Measurements from ENCODE around the gene TMEM215. TPM values are rescaled to one million over a fixed set of nuclear protein-coding genes. Genes with fewer than 3 reads are reported as not detected.

Gene TMEM215
- total RNA-seq, 1 experiment from 2014 or later, result not detected

- H3K4me1 ChIP-seq (ENCODE audit: control insufficient read depth, insufficient read depth, low read length), result no peaks in the 10 kb centered on the region
- peaks cover 11% of the 10 kb centered on the region; the same call in 1 of the 2 replicates for H3K27me3 ChIP-seq (ENCODE audit: control insufficient read depth, insufficient read depth, low read length)
- DNase-seq (ENCODE audit: low read depth, low spot score) (no peak), ATAC-seq (no peak)
- CTCF ChIA-PET, result no interaction called here
- TF ChIP-seq CTCF (IDR thresholded peaks at IDR 0.05), result no peak
- TF ChIP-seq REST (IDR thresholded peaks at IDR 0.05; ENCODE audit: insufficient read depth in 1 of 2, low read depth in 2 of 2, low read length in 1 of 2), result no peak
- TF ChIP-seq POLR2AphosphoS5 (IDR thresholded peaks at IDR 0.05; ENCODE audit: low read depth, low read length), result no peak
- no peak for TF ChIP-seq SIN3A (IDR thresholded peaks at IDR 0.05; ENCODE audit: borderline replicate concordance, insufficient read depth, low read depth, low read length)
- no peak for TF ChIP-seq TCF7L2 (IDR thresholded peaks at IDR 0.05; ENCODE audit: low read depth, low read length)
- BruUV-seq (replicated peaks), result no TSS peak
- in situ Hi-C loops (cut with HindIII; ENCODE audit: low pct_unique_long_range_greater_than_20kb, low sequenced_read_pairs), result no loop called here
- intact Hi-C loops (cut with micrococcal nuclease; ENCODE audit: unreplicated experiment), result no loop called here
- no peak overlapping the region for H3K4me3 ChIP-seq (ENCODE audit: low read depth in 2 of 2, low read length in 2 of 2)
- POLR2A ChIA-PET, result no interaction called here
- H3K36me3 ChIP-seq (ENCODE audit: control insufficient read depth, insufficient read depth, low read length), result no peaks in the 10 kb centered on the region
- no peaks in the 10 kb centered on the region for H3K9me3 ChIP-seq (ENCODE audit: control insufficient read depth, insufficient read depth, low read depth, low read length)
- no peak overlapping the region for H3K27ac ChIP-seq (ENCODE audit: low read length)
Observed at GRCh38 chr9:32825203-32825602, 41.9 kb downstream of the TMEM215 start.

- in situ Hi-C loops (cut with HindIII; ENCODE audit: low pct_unique_long_range_greater_than_20kb, low sequenced_read_pairs), result no loop called here
Observed at GRCh38 chr9:32828861-32829260, 45.5 kb downstream of the TMEM215 start.

More at GRCh38 chr9:32828861-32829260, 45.5 kb downstream of the TMEM215 start:
- Histone ChIP-seq H3K4me3 (ENCODE audit: low read depth in 2 of 2, low read length in 2 of 2) (no peak overlapping the region), H3K4me1 (ENCODE audit: control insufficient read depth, insufficient read depth, low read length) (no peaks in the 10 kb centered on the region), H3K27me3 (ENCODE audit: control insufficient read depth, insufficient read depth, low read length) (peaks cover 11% of the 10 kb centered on the region; the same call in 1 of the 2 replicates), H3K27ac (ENCODE audit: low read length) (no peak overlapping the region), H3K36me3 (ENCODE audit: control insufficient read depth, insufficient read depth, low read length) (no peaks in the 10 kb centered on the region), H3K9me3 (ENCODE audit: control insufficient read depth, insufficient read depth, low read depth, low read length) (no peaks in the 10 kb centered on the region)
- TF ChIP-seq POLR2AphosphoS5 (IDR thresholded peaks at IDR 0.05; ENCODE audit: low read depth, low read length), result no peak
- no peak for TF ChIP-seq CTCF (IDR thresholded peaks at IDR 0.05)
- TF ChIP-seq SIN3A (IDR thresholded peaks at IDR 0.05; ENCODE audit: borderline replicate concordance, insufficient read depth, low read depth, low read length), result no peak
- no peak for TF ChIP-seq TCF7L2 (IDR thresholded peaks at IDR 0.05; ENCODE audit: low read depth, low read length)
- TF ChIP-seq REST (IDR thresholded peaks at IDR 0.05; ENCODE audit: insufficient read depth in 1 of 2, low read depth in 2 of 2, low read length in 1 of 2), result no peak
- intact Hi-C loops (cut with micrococcal nuclease; ENCODE audit: unreplicated experiment), result no loop called here
- no peak for ATAC-seq
- CTCF ChIA-PET, result no interaction called here
- POLR2A ChIA-PET, result no interaction called here
- DNase-seq (ENCODE audit: low read depth, low spot score), result no peak
- no TSS peak for BruUV-seq (replicated peaks)
